ENCODE results near the gene WASF2. TPM values are rescaled to one million over a fixed set of nuclear protein-coding genes. Genes with fewer than 3 reads are reported as not detected.
A peak's percentile ranks its signal among the peaks of the same experiment; 100 is the strongest.

WASF2 gene
- total and polyA plus RNA-seq, 2 of the 13 experiments (the other 11 are each of a cell fraction or from before 2014, with no cell fraction given): 10.4 to 27.7 TPM

DNA sequence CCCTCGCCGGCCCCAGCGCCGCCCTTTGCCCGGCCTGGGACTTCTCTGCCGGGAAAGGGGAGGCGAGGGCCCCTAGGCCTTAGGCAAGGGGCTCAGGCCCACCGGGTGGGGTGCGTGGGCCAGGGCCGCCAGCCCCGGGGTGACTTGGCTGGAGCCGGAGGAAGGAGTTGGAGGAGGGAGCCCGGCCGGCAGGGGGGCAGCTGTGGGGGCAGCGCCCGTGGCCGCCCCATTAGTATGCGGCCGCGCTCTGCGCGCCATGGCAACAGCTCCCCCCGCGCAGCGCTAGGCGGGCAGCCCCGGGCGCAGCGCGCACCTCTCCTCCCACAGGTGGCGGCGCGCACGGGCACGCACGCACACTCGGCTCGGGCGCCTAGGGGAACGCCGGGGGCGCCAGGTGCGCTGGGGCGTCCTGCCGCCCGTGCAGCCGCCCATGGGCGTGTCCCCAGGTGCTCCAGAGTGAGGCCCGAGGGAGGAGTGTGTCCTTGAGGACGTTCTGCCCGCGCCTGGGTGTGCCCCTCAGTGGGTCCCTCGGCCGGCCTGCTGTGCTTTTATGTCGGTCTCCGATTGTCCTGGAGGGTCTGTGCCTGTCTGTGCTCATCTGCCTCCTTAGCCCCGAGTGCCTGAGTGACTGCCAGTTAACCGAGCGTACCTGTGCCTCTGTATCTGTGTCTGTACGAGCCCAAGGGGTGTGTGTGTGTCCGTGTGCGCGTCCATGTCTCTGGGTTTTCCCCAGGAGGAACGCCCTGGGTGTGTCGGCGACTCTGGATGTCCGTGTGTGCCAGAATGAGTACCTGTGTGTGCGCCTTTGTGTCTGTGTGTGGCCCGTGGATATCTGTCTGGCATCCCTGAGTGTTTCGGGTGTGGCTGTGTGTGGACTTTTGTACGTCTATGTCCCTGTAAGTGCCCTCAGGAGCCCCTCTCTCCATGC, 38.2 kb upstream of the WASF2 start (continued):
- TF ChIP-seq JUNB (CRISPR knock-in tag; IDR thresholded peaks at IDR 0.05; ENCODE audit: borderline replicate concordance): 0 out of 2 replicates have a peak, but pooled peaks have one; percentile 15
- TF ChIP-seq, protein P1, sequence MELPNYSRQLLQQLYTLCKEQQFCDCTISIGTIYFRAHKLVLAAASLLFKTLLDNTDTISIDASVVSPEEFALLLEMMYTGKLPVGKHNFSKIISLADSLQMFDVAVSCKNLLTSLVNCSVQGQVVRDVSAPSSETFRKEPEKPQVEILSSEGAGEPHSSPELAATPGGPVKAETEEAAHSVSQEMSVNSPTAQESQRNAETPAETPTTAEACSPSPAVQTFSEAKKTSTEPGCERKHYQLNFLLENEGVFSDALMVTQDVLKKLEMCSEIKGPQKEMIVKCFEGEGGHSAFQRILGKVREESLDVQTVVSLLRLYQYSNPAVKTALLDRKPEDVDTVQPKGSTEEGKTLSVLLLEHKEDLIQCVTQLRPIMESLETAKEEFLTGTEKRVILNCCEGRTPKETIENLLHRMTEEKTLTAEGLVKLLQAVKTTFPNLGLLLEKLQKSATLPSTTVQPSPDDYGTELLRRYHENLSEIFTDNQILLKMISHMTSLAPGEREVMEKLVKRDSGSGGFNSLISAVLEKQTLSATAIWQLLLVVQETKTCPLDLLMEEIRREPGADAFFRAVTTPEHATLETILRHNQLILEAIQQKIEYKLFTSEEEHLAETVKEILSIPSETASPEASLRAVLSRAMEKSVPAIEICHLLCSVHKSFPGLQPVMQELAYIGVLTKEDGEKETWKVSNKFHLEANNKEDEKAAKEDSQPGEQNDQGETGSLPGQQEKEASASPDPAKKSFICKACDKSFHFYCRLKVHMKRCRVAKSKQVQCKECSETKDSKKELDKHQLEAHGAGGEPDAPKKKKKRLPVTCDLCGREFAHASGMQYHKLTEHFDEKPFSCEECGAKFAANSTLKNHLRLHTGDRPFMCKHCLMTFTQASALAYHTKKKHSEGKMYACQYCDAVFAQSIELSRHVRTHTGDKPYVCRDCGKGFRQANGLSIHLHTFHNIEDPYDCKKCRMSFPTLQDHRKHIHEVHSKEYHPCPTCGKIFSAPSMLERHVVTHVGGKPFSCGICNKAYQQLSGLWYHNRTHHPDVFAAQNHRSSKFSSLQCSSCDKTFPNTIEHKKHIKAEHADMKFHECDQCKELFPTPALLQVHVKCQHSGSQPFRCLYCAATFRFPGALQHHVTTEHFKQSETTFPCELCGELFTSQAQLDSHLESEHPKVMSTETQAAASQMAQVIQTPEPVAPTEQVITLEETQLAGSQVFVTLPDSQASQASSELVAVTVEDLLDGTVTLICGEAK (IDR thresholded peaks at IDR 0.05): no peak
- TF ChIP-seq, protein P1 (CRISPR knock-in tag; IDR thresholded peaks at IDR 0.05): no peak
- peak; percentile 28; the same call in 1 of the 2 replicates for TF ChIP-seq ZNF564 (CRISPR knock-in tag; IDR thresholded peaks at IDR 0.05)
- no peak for TF ChIP-seq ZNF232 (CRISPR knock-in tag; IDR thresholded peaks at IDR 0.05; ENCODE audit: borderline replicate concordance)
- TF ChIP-seq ZNF713 (CRISPR knock-in tag; IDR thresholded peaks at IDR 0.05): 0 out of 2 replicates have a peak, but pooled peaks have one; percentile 71
- TF ChIP-seq ZNF616 (CRISPR knock-in tag; IDR thresholded peaks at IDR 0.05; ENCODE audit: low read depth): 0 out of 2 replicates have a peak, but pooled peaks have one; percentile 23
- TF ChIP-seq ZNF10 (CRISPR knock-in tag; IDR thresholded peaks at IDR 0.05; ENCODE audit: borderline replicate concordance, low read depth): no peak
- TF ChIP-seq, protein P2, sequence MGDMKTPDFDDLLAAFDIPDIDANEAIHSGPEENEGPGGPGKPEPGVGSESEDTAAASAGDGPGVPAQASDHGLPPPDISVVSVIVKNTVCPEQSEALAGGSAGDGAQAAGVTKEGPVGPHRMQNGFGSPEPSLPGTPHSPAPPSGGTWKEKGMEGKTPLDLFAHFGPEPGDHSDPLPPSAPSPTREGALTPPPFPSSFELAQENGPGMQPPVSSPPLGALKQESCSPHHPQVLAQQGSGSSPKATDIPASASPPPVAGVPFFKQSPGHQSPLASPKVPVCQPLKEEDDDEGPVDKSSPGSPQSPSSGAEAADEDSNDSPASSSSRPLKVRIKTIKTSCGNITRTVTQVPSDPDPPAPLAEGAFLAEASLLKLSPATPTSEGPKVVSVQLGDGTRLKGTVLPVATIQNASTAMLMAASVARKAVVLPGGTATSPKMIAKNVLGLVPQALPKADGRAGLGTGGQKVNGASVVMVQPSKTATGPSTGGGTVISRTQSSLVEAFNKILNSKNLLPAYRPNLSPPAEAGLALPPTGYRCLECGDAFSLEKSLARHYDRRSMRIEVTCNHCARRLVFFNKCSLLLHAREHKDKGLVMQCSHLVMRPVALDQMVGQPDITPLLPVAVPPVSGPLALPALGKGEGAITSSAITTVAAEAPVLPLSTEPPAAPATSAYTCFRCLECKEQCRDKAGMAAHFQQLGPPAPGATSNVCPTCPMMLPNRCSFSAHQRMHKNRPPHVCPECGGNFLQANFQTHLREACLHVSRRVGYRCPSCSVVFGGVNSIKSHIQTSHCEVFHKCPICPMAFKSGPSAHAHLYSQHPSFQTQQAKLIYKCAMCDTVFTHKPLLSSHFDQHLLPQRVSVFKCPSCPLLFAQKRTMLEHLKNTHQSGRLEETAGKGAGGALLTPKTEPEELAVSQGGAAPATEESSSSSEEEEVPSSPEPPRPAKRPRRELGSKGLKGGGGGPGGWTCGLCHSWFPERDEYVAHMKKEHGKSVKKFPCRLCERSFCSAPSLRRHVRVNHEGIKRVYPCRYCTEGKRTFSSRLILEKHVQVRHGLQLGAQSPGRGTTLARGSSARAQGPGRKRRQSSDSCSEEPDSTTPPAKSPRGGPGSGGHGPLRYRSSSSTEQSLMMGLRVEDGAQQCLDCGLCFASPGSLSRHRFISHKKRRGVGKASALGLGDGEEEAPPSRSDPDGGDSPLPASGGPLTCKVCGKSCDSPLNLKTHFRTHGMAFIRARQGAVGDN (CRISPR knock-in tag; IDR thresholded peaks at IDR 0.05): peak; percentile 79
- 0 out of 2 replicates have a peak, but pooled peaks have one; percentile 30 for TF ChIP-seq MXD4 (CRISPR knock-in tag; IDR thresholded peaks at IDR 0.05)
- no peak for TF ChIP-seq ZNF260 (CRISPR knock-in tag; IDR thresholded peaks at IDR 0.05; ENCODE audit: borderline replicate concordance, low read depth)
- no peak for TF ChIP-seq ZSCAN20 (CRISPR knock-in tag; IDR thresholded peaks at IDR 0.05; ENCODE audit: borderline replicate concordance)
- peak; percentile 72 for TF ChIP-seq ZFY (CRISPR knock-in tag; IDR thresholded peaks at IDR 0.05)
- no peak for TF ChIP-seq NONO (IDR thresholded peaks at IDR 0.05)
- peak; percentile 43; the same call in 1 of the 2 replicates for TF ChIP-seq NONO (CRISPR knock-in tag; conservative IDR thresholded peaks at IDR 0.05)
- TF ChIP-seq HDAC2 (CRISPR knock-in tag; IDR thresholded peaks at IDR 0.05): no peak
